Spleen (tissue), 7 donors: ENCODE measurements around the gene ACOT13.

Experiments used
- POLR2AphosphoS5 ChIP-seq, 3 donors: sonication (generic); formaldehyde crosslinking; IDR thresholded peaks; one replicate each; pipeline ENCODE4 v1.5.1; 2017; ENCODE audit warnings: antibody characterized with exemption in 3 of 3
- TF ChIP-seq, protein P1 (sequence below), 11 experiments: fragments of 200-600 bp in 7 of 11; fragments of 450-650 bp in 4 of 11; sonication (generic) in 4 of 11; IDR thresholded peaks in 8 of 11; conservative IDR thresholded peaks in 3 of 11; 1 replicate in 7 of 11; 2 replicates in 4 of 11; pipeline versions ENCODE4 v1.4.0 to v1.8.0; 2016 to 2021; ENCODE audit warnings: antibody characterized with exemption in 11 of 11, inconsistent platforms in 4 of 11, mild to moderate bottlenecking in 1 of 11
- donor health status: DM: no; HTN: no; CAD: no; lungs with moderate emphysema.
- donor health status: DM: no; HTN: no; CAD: no.
- donor health status: DM: no; HTN: no; CAD: no.

- TF ChIP-seq, protein P1, sequence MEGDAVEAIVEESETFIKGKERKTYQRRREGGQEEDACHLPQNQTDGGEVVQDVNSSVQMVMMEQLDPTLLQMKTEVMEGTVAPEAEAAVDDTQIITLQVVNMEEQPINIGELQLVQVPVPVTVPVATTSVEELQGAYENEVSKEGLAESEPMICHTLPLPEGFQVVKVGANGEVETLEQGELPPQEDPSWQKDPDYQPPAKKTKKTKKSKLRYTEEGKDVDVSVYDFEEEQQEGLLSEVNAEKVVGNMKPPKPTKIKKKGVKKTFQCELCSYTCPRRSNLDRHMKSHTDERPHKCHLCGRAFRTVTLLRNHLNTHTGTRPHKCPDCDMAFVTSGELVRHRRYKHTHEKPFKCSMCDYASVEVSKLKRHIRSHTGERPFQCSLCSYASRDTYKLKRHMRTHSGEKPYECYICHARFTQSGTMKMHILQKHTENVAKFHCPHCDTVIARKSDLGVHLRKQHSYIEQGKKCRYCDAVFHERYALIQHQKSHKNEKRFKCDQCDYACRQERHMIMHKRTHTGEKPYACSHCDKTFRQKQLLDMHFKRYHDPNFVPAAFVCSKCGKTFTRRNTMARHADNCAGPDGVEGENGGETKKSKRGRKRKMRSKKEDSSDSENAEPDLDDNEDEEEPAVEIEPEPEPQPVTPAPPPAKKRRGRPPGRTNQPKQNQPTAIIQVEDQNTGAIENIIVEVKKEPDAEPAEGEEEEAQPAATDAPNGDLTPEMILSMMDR (IDR thresholded peaks at IDR 0.05 in 8 of 11, conservative IDR thresholded peaks at IDR 0.05 in 3 of 11), result no peak
- no peak for TF ChIP-seq POLR2AphosphoS5 (IDR thresholded peaks at IDR 0.05)
Observed at GRCh38 chr6:24620637-24621036, 46.2 kb upstream of the ACOT13 start.
